Upper lobe of left lung (tissue), 4 donors: ENCODE data around the gene TMEM134.
A peak's percentile ranks its signal among the peaks of the same experiment; 100 is the strongest.

Source experiments
- POLR2A ChIP-seq, 4 donors: fragments of 450-650 bp; IDR thresholded peaks; one replicate each; pipeline ENCODE4 v1.5.1; 2016 to 2017; ENCODE audit warnings: antibody characterized with exemption in 4 of 4, mild to moderate bottlenecking in 2 of 4
- TF ChIP-seq, protein P1 (sequence below), 6 experiments: fragments of 450-650 bp in 4 of 6; fragments of 200-600 bp in 2 of 6; sonication (generic) in 2 of 6; IDR thresholded peaks; one replicate each; pipeline ENCODE4 v1.5.1; 2016 to 2019; ENCODE audit warnings: antibody characterized with exemption in 6 of 6

DNA sequence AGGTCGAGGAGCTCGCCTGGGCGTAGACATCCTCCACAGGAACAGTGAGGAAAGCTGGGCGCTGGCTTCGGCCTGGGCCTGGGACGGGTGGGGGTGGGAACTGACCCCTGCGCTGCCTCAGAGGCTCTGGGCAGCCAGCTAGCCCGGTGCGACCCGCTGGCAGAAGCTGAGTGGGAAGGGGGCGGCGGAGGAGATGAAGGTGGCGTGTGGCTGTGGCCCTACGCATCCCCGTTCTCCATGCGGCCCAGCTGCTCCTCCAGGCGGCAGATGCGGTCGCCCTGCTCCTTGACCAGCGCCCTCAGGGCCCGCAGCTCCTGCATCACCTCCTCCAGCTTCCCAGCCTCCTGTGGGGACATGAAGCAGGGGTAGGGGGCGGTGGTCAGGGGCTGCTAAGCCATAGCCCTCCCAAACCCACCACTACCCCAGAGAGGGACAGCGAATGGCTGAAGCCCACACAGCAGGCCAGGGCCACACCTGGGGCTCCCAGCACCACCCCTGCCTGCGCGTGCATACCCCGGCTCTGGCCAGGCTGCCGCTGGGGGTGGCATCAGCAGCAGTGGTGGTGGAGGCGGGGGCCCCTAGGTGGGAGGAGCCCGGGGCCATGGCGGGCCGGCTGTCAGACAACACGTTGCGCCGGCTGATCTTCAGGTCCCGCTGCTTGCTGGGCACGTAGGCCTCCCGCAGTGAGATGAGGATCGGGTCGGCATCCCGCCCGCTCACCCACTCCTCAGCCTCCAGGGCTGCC is 30.7 kb downstream of the TMEM134 start:
- TF ChIP-seq, protein P1, sequence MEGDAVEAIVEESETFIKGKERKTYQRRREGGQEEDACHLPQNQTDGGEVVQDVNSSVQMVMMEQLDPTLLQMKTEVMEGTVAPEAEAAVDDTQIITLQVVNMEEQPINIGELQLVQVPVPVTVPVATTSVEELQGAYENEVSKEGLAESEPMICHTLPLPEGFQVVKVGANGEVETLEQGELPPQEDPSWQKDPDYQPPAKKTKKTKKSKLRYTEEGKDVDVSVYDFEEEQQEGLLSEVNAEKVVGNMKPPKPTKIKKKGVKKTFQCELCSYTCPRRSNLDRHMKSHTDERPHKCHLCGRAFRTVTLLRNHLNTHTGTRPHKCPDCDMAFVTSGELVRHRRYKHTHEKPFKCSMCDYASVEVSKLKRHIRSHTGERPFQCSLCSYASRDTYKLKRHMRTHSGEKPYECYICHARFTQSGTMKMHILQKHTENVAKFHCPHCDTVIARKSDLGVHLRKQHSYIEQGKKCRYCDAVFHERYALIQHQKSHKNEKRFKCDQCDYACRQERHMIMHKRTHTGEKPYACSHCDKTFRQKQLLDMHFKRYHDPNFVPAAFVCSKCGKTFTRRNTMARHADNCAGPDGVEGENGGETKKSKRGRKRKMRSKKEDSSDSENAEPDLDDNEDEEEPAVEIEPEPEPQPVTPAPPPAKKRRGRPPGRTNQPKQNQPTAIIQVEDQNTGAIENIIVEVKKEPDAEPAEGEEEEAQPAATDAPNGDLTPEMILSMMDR (IDR thresholded peaks at IDR 0.05): no peak
- TF ChIP-seq POLR2A (IDR thresholded peaks at IDR 0.05): peak in 1 of 4 donors; percentile 45
